CD4-positive, alpha-beta T cell (primary cell): ENCODE measurements around the gene ANLN. TPM values are rescaled to one million over a fixed set of nuclear protein-coding genes. Genes with fewer than 3 reads are reported as not detected.

ENCODE experiments used
- ATAC-seq: fragments of 200-7000 bp; cut with Tn5 transposase; one replicate; pipeline ENCODE4 v1.10.0; 2022; ENCODE audit warnings: mild to moderate bottlenecking; ENCODE audit not compliant: poor library complexity
- CTCF ChIA-PET: fragments of 350-600 bp; sonication (Branson Sonifier 250); formaldehyde crosslinking; loops from one replicate; lab custom pipeline; 2021; ENCODE audit warnings: antibody characterized with exemption, inconsistent platforms; lab: Charles Lee
- POLR2A ChIA-PET: fragments of 350-600 bp; sonication (Branson Sonifier 250); formaldehyde crosslinking; loops from one replicate; lab custom pipeline; 2021; ENCODE audit warnings: antibody characterized with exemption, inconsistent platforms; lab: Charles Lee
- DNase-seq, 14 experiments: peaks; one replicate each; pipeline ENCODE4 v3.0.0-alpha.2; 2013 to 2020; ENCODE audit warnings: mixed read lengths in 2 of 14
- H3K27ac ChIP-seq, 2 donors: one replicate each; pipeline versions ENCODE4 v1.5.1 to v1.7.0; 2013; ENCODE audit warnings: low read length in 2 of 2, low read depth in 1 of 2, mild to moderate bottlenecking in 1 of 2
- H3K27me3 ChIP-seq, 2 experiments: 1 replicate in 1 of 2; 2 replicates in 1 of 2; pipeline versions ENCODE4 v1.6.1 to v1.7.0; 2013; ENCODE audit warnings: low read length in 2 of 2, control low read depth in 1 of 2, mild to moderate bottlenecking in 1 of 2, moderate library complexity in 1 of 2; ENCODE audit not compliant: insufficient read depth in 2 of 2, control insufficient read depth in 1 of 2
- H3K36me3 ChIP-seq: one replicate; pipeline ENCODE4 v1.6.1; 2013; ENCODE audit warnings: low read length, control low read depth; ENCODE audit not compliant: insufficient read depth
- H3K4me1 ChIP-seq: one replicate; pipeline ENCODE4 v1.6.1; 2013; ENCODE audit warnings: low read length, control low read depth; ENCODE audit not compliant: insufficient read depth
- H3K4me3 ChIP-seq: one replicate; pipeline ENCODE4 v1.5.1; 2013; ENCODE audit warnings: mild to moderate bottlenecking, low read length, moderate library complexity
- H3K9me3 ChIP-seq, 2 experiments: 1 replicate in 1 of 2; 2 replicates in 1 of 2; pipeline versions ENCODE4 v1.6.1 to v1.7.0; 2013; ENCODE audit warnings: low read length in 2 of 2, mild to moderate bottlenecking in 2 of 2, control low read depth in 1 of 2, moderate library complexity in 1 of 2; ENCODE audit not compliant: control insufficient read depth in 1 of 2, insufficient read depth in 1 of 2
- H3K27ac Mint-ChIP-seq: one replicate; pipeline ENCODE4 v1.8.0; 2020; ENCODE audit warnings: mixed read lengths
- H3K27me3 Mint-ChIP-seq: one replicate; pipeline ENCODE4 v1.8.0; 2021; ENCODE audit warnings: mixed read lengths
- H3K36me3 Mint-ChIP-seq: one replicate; pipeline ENCODE4 v1.8.0; 2021; ENCODE audit warnings: low read depth, mixed read lengths
- H3K4me1 Mint-ChIP-seq: one replicate; pipeline ENCODE4 v1.8.0; 2021; ENCODE audit warnings: low read depth, mixed read lengths
- H3K4me3 Mint-ChIP-seq: one replicate; pipeline ENCODE4 v1.8.0; 2020; ENCODE audit warnings: mild to moderate bottlenecking, mixed read lengths
- H3K9me3 Mint-ChIP-seq: one replicate; pipeline ENCODE4 v1.8.0; 2020; ENCODE audit warnings: mixed read lengths
- CTCF ChIP-seq: fragments of 200-600 bp; IDR thresholded peaks from one replicate; pipeline ENCODE4 v1.8.0; 2022; ENCODE audit warnings: antibody characterized with exemption, mild to moderate bottlenecking
- intact Hi-C, 2 experiments: fragments of 100-400 bp; cut with DNase I in 1 of 2; cut with micrococcal nuclease in 1 of 2; formaldehyde crosslinking; loops; one replicate each; pipeline versions ENCODE4 v1.15.1 to v1.9.0; 2023 to 2025; cut with DNase I, micrococcal nuclease
- total RNA-seq, 174 experiments: library from RNA in 2 of 174; stranded (reverse) in 2 of 174; gene quantifications; one replicate each; pipeline ENCODE4 v1.2.3 and lab custom pipeline; 2021 to 2026

The ANLN gene
- total RNA-seq, 2 experiments from 2014 or later = 0.33 to 1.1 TPM

GRCh38 chr7:36430186-36430585 is 40.5 kb downstream of the ANLN start:
- Mint-ChIP-seq H3K36me3 (no peaks in the 10 kb centered on the region), H3K4me1 (no peaks in the 10 kb centered on the region), H3K27ac (no peak overlapping the region), H3K27me3 (no peaks in the 10 kb centered on the region), H3K9me3 (peaks cover 2% of the 10 kb centered on the region), H3K4me3 (no peak overlapping the region)
- no peaks in the 10 kb centered on the region for H3K27me3 ChIP-seq
- H3K4me3 ChIP-seq = no peak overlapping the region
- ChIA-PET CTCF (no interaction called here), POLR2A (no interaction called here)
- H3K36me3 ChIP-seq = no peaks in the 10 kb centered on the region
- ATAC-seq (no peak), DNase-seq (no peak)
- H3K27ac ChIP-seq = no peak overlapping the region
- peaks cover 0 to 3% of the 10 kb centered on the region in 2 experiments for H3K9me3 ChIP-seq
- TF ChIP-seq CTCF = no peak
- no peaks in the 10 kb centered on the region for H3K4me1 ChIP-seq
- intact Hi-C loops = no loop called here

GRCh38 chr7:36430881-36431280 is 41.2 kb downstream of the ANLN start:
- H3K4me3 ChIP-seq = no peak overlapping the region
- ATAC-seq = no peak

GRCh38 chr7:36438211-36438610 is 48.5 kb downstream of the ANLN start:
- Histone ChIP-seq H3K4me1 (no peaks in the 10 kb centered on the region), H3K9me3 (no peaks in the 10 kb centered on the region), H3K36me3 (no peaks in the 10 kb centered on the region), H3K4me3 (no peak overlapping the region), H3K27ac (no peak overlapping the region), H3K27me3 (no peaks in the 10 kb centered on the region)
- no peak for TF ChIP-seq CTCF
- intact Hi-C loops = no loop called here
- Mint-ChIP-seq H3K27ac (no peak overlapping the region), H3K4me3 (no peak overlapping the region), H3K4me1 (no peaks in the 10 kb centered on the region), H3K36me3 (no peaks in the 10 kb centered on the region), H3K9me3 (no peaks in the 10 kb centered on the region), H3K27me3 (no peaks in the 10 kb centered on the region)
- POLR2A ChIA-PET = no interaction called here
- no peak for DNase-seq
- ATAC-seq = no peak
- CTCF ChIA-PET = interaction anchor here (1.3 kb wide), 1 partner anchor 761 kb away, joined by 3 read pairs; no protein-coding TSS in a partner anchor

More at GRCh38 chr7:36430881-36431280, 41.2 kb downstream of the ANLN start:
- no peak for TF ChIP-seq CTCF
- intact Hi-C loops = no loop called here
- no peaks in the 10 kb centered on the region for H3K4me1 Mint-ChIP-seq
- Histone ChIP-seq H3K4me1 (no peaks in the 10 kb centered on the region), H3K9me3 (peaks cover 0 to 3% of the 10 kb centered on the region in 2 experiments), H3K36me3 (no peaks in the 10 kb centered on the region), H3K27ac (no peak overlapping the region), H3K27me3 (no peaks in the 10 kb centered on the region)
- no peak overlapping the region for H3K27ac Mint-ChIP-seq
- no peak for DNase-seq
- no peaks in the 10 kb centered on the region for H3K27me3 Mint-ChIP-seq
- CTCF ChIA-PET = interaction anchor here (2.0 kb wide), 1 partner anchor 10 kb away, joined by 5 read pairs; no protein-coding TSS in a partner anchor
- H3K4me3 Mint-ChIP-seq = no peak overlapping the region
- H3K36me3 Mint-ChIP-seq = no peaks in the 10 kb centered on the region
- POLR2A ChIA-PET = no interaction called here
- peaks cover 2% of the 10 kb centered on the region for H3K9me3 Mint-ChIP-seq
